Measurements from ENCODE around the gene PRKCB.

The PRKCB gene

DNA sequence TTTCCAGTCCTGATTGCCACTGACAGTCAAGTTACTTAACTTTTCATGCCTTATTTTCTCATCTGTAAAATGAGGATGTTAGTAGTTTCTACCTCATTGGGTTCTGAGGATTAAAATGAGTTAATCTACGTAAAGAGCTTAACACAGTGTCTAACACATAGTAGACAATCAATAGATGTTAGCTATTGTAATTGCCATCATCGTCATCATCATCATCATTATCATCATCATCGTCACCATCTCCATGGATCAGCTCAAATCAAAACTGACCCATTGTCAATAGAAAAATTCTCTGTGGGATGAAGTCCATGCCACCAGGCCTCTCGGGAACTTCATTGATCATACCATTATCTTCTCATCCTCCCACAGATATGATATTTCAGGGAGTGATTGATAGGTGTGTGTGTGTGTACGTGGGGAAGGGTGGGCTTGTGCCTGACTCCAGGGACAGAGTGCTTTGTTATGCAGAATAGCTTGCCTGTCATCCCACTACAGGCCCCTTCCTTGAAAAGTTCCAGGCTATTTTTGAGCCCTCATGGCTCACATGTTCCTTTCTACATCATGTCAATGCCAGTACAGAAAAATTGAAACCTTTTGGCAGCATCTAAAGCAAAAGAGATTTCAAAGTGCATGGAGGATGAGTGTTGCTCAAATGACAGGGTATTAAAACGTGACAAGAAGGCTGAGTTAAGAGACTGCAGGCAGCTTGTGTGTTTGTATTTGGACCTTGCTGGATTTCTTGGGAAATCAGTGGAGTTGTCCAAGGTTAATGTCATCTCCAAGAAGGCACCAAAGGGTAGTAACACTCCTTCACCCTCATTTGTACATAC is 133.9 kb downstream of the PRKCB start:
- no peak for DNase-seq

GRCh38 chr16:23974223-23974622 is 138.4 kb downstream of the PRKCB start:
- peak; percentile 8 to 13 for DNase-seq

DNA sequence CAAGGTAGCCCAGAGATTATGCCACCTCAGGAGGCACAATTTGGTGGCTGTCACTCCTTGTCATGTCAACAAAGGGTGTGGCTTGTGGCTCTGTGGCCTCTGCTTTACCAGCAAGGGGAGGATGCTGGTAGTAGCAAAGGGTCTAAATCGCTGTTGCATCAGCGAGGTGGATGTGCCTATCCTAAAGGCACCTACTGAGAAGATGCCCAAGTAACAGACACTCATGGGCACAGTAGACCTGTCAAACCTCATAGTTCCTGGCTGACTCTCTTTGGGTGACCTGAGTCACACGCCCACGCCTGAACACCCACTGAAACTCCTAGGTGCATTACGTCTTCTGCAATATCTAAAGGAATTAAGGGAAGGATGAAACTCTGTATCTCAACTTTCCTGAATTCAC is 139.5 kb downstream of the PRKCB start:
- DNase-seq = no peak

DNA sequence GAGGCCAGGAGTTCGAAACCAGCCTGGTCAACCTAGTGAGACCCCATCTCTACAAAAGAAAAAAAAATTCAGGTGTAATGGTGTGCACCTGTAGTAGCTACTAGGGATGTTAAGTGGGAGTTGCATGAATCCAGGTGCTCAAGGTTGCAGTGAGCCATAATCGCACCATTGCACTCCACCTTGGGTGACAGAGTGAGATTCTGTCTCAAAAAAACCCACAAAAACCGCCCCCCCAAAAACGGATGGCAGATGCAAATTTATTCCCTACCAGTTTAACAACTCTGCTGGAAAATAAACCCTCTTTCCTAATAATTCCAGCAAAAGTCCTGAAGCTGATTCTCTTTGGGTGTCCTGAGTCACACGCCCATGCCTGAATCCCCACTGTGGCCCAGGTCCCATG is 140.3 kb downstream of the PRKCB start:
- DNase-seq = no peak

- no peak for DNase-seq
These were observed 140.7 kb downstream of the PRKCB start for GRCh38 chr16:23976524-23976923.

GRCh38 chr16:23979441-23979840 is 143.7 kb downstream of the PRKCB start:
- DNase-seq = no peak

GRCh38 chr16:23979982-23980381 is 144.2 kb downstream of the PRKCB start:
- DNase-seq = no peak

DNA sequence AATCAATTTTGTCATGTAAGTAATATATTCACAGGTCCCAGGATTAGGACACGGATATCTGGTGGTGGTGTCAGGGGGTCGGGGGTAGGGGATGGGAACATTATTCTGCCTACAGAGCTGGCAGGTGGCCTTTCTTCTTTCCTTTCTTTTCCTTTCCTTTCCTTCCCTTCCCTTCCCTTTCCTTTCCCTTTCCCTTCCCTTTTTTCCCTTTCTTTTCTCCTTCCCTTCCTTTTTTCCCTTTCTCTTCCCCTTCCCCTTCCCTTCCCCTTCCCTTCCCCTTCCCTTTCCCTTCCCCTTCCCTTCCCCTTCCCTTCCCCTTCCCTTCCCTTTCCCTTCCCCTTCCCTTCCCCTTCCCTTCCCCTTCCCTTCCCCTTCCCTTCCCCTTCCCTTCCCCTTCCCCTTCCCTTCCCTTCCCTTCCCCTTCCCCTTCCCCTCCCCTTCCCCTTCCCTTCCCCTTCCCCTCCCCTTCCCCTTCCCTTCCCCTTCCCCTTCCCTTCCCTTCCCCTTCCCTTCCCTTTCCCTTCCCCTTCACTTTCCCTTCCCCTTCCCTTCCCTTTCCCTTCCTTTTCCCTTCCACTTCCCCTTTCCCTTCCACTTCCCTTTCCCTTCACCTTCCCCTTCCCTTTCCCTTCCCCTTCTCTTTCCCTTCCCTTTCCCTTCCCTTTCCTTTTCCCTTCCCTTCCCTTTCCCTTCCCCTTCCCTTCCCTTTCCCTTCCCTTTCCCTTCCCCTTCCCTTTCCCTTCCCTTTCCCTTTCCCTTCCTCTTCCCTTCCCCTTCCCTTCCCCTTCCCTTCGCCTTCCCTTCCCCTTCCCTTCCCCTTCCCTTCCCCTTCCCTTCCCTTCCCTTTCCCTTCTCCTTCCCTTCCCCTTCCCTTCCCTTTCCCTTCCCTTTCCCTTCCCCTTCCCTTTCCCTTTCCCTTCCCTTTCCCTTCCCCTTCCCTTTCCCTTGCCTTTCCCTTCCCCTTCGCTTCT is 145.9 kb downstream of the PRKCB start:
- DNase-seq = no peak

DNA sequence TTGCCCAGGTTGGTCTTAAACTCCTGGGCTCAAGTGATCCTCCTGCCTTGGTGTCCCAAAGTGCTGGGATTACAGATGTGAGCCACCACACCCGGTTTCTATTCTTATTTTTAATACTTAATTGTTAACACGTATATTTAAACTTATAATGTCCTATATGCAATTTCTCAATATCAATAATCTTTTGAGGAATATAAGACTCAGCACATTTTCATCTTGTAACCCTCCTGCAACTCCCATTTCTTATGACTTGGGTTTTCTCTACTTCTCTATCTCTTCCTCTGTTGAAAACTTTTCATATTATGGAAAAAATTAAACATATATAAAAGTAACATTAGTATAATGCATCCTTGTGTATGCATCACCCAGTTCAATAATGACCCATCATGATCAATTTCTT is 150.7 kb downstream of the PRKCB start:
- no peak for DNase-seq

DNA sequence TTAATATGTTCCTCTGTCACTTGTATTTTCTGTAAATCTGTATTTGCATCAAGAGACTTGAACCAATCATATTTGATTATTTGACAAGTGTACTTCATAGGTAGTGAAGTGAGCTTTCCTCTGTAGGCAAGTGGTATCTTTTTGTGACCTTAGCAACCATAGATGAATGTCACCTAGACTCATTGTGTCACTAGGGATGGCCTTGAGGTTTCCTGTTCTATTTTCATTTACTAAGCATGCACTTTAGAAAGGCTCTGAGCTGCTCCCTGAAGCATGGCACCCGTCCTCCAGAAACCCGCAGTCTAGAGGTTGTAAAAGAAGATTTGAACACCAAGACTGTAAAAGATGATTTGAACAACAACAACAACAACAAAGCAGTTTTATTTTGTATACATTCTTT is 151.7 kb downstream of the PRKCB start:
- DNase-seq = no peak

GRCh38 chr16:23990507-23990906 is 154.7 kb downstream of the PRKCB start:
- DNase-seq = no peak

GRCh38 chr16:23991066-23991465 is 155.3 kb downstream of the PRKCB start:
- no peak for DNase-seq

GRCh38 chr16:23994615-23995014 is 158.8 kb downstream of the PRKCB start:
- DNase-seq = no peak

DNA sequence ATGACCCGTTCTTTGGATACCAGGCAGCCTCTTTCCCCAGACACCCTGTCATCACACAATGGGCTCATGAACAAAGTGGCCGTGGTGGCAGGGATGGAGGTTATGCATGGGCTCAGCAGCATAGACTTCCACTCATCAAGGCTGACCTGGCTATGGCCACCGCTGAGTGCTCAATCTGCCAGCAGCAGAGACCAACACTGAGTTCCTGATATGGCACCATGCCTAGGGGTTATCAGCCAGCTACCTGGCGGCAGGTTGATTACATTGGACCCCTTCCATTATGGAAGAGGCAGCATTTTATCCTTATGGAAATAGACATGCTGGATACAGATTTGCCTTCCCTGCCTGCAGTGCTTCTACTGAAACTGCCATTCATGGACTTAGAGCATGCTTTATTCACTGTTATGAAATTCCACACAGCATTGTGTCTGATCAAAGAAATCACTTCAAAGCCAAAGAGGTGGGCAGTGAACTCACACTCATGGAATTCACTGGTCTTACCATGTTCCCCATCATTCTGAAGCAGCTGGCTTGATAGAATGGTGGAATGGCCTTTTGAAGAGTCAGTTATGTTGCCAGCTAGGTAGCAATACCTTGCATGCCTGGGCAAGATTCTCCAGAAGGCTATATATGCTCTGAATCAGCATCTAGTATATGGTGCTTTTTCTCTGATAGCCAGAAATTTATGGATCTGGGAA is 160.6 kb downstream of the PRKCB start:
- no peak for DNase-seq

GRCh38 chr16:23998771-23999170 is 163.0 kb downstream of the PRKCB start:
- DNase-seq = no peak

DNA sequence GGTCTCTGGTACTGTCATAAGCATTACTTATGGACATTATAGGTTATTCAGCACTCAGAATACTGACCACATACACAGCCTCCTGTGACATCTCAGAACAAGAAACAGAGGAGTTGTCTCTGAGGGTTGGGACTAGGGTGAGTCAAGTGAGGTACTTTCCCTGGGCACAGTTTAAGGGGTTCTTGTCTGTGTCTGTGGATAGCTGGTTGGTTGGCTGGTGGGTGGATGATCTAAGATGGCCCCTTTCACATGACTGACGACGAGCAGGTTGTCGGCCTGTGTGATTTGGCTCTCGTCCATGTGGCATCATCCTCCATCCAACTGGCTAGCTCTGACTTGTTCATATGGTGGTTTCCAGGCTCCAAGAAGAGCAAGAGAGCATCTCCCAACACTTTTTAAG is 163.9 kb downstream of the PRKCB start:
- no peak for DNase-seq

- no peak for DNase-seq
These were observed 165.9 kb downstream of the PRKCB start for GRCh38 chr16:24001710-24002109.

GRCh38 chr16:24002619-24003018 is 166.8 kb downstream of the PRKCB start:
- DNase-seq = no peak

DNA sequence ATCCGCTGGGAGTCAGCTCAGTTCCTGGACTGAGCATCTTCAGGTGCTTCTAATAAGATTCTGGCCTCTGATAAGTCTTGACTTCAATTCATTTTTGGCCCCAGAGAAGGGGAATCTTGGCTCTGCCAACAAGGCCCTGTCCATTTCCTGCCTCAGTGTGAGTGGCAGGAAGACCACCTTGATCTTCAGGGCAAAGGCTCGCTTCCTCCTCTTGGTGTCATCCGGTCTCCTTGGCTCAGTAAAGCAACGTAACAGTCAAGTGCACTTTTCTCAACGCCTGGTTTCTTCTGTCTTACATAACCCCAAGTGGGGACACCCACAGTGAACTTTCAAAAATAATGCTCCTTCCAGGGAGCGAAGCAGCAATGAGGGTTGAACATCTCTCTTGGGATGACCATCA is 169.8 kb downstream of the PRKCB start:
- no peak for DNase-seq

DNA sequence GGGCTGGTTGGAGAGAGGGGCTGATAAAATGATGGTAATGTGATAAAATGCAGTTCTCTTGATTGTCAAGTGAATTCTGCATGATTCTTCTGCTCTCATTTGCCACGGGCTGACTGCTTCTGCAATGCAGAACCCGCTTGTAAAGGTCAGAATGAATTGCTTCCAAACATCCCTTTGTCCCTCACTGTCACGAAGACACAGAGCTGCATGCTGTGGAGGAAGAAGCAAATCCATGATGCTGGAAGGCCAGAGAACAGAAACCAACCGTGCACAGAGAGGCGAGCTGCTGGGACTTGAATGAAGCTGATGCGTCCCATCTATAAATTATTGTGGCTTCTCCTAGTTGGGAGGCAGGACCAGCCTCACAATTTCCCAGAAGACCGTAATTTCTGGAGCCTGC is 171.6 kb downstream of the PRKCB start:
- DNase-seq = no peak

DNA sequence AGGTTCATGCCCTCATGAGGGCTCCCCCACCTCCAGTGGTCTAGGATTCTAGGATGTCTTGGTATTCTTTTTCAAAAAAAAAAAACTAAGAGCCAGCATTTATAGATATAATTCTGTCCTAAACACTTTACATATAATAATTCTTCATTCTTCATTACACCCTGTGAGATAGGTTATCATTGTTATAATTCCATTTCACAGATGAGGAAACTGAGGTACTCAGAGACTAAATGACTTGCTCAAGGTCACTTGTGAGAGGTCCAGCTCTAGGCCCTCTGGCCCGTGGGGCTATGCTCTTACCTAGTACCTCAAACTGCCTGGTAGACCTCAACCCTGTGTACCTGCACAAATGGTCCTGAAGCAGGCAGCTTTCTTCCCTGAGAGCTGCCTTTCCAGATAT is 172.2 kb downstream of the PRKCB start:
- no peak for DNase-seq

DNA sequence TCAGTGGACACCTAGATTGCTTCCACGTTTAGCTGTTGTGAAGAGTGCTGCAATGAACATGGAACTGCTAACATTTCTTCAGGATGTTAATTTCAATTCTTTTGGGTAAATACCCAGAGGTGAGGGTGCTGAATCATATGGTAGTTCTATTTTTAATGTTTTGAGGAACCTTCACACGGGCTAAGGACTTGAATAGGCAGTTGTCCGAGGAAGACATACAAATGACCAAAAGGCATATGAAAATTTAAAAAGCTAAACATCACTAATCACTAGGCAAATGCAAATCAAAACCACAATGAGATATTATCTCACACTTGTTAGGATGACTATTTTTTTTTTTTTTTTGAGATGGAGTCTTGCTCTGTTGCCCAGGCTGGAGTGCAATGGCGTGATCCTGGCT is 173.3 kb downstream of the PRKCB start:
- DNase-seq = no peak

GRCh38 chr16:24009955-24010354 is 174.2 kb downstream of the PRKCB start:
- no peak for DNase-seq
